ENCODE measurements around the gene BET1L.

- TF ChIP-seq CTCF (IDR thresholded peaks at IDR 0.05) (no peak), POLR2A (IDR thresholded peaks at IDR 0.05) (no peak)
These were observed 46.1 kb upstream of the BET1L start for GRCh38 chr11:253160-253885.
